Measurements from ENCODE around the gene CENPP.

DNA sequence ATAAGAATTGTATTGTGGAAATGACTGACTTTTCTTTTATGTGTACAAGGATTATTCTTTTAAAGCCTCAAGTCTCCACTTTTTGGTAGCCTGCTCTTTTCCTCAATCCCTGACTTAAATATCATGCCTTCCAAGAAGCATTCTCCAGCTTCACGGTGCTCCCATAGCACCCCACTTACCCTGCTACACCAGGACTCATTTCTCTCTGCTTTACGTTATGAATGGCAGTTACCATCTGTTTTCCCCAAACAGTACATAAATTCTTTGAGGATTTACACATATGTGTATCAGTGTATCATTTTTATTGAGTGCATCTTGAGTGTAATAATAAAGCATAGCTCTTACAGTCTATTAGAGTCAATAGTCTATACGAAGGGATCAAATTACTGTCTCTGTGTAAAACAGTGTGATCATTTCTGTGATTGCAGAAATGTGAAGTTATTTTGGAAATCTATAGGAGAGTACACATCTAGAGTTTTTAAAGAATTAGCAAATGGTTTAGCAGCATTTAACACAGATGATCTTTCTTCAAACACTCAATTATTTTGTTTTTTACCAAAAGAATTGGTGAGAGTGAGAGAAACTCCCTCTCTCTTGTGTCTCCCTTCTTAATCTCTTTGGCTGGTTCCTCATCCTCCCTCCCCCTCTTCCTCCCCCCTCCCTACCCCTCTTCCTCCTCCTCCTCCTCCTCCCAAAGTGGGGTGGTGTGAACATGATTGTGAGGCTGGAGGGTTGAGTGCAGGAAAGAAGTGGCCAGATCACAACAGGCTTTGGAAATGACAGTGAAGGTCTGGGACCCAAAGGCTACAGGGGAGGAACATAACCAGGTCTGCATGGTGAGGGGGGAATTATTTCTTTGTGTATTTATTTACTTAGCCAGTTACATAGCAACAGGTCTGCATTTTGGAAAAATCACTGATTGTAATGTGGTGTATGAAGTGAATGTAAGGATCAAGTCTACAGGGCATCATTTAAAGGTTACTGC, 237.7 kb downstream of the CENPP start:
- TF ChIP-seq POLR2AphosphoS5 (IDR thresholded peaks at IDR 0.05; ENCODE audit: borderline replicate concordance, low read depth, low read length), result no peak
- no peak for TF ChIP-seq EZH2 (IDR thresholded peaks at IDR 0.05)

All from SK-N-MC (cell line).